CD4-positive, alpha-beta T cell (primary cell): Measurements from ENCODE around the gene DNAJA2. TPM values are rescaled to one million over a fixed set of nuclear protein-coding genes. Genes with fewer than 3 reads are reported as not detected.

ENCODE experiments used
- ATAC-seq: fragments of 200-7000 bp; cut with Tn5 transposase; one replicate; pipeline ENCODE4 v1.10.0; 2022; ENCODE audit warnings: mild to moderate bottlenecking; ENCODE audit not compliant: poor library complexity
- CTCF ChIA-PET: fragments of 350-600 bp; sonication (Branson Sonifier 250); formaldehyde crosslinking; loops from one replicate; lab custom pipeline; 2021; ENCODE audit warnings: antibody characterized with exemption, inconsistent platforms; lab: Charles Lee
- POLR2A ChIA-PET: fragments of 350-600 bp; sonication (Branson Sonifier 250); formaldehyde crosslinking; loops from one replicate; lab custom pipeline; 2021; ENCODE audit warnings: antibody characterized with exemption, inconsistent platforms; lab: Charles Lee
- DNase-seq, 14 experiments: peaks; one replicate each; pipeline ENCODE4 v3.0.0-alpha.2; 2013 to 2020; ENCODE audit warnings: mixed read lengths in 2 of 14
- H3K27ac ChIP-seq, 2 donors: one replicate each; pipeline versions ENCODE4 v1.5.1 to v1.7.0; 2013; ENCODE audit warnings: low read length in 2 of 2, low read depth in 1 of 2, mild to moderate bottlenecking in 1 of 2
- H3K27me3 ChIP-seq, 2 experiments: 1 replicate in 1 of 2; 2 replicates in 1 of 2; pipeline versions ENCODE4 v1.6.1 to v1.7.0; 2013; ENCODE audit warnings: low read length in 2 of 2, control low read depth in 1 of 2, mild to moderate bottlenecking in 1 of 2, moderate library complexity in 1 of 2; ENCODE audit not compliant: insufficient read depth in 2 of 2, control insufficient read depth in 1 of 2
- H3K36me3 ChIP-seq: one replicate; pipeline ENCODE4 v1.6.1; 2013; ENCODE audit warnings: low read length, control low read depth; ENCODE audit not compliant: insufficient read depth
- H3K4me1 ChIP-seq: one replicate; pipeline ENCODE4 v1.6.1; 2013; ENCODE audit warnings: low read length, control low read depth; ENCODE audit not compliant: insufficient read depth
- H3K4me3 ChIP-seq: one replicate; pipeline ENCODE4 v1.5.1; 2013; ENCODE audit warnings: mild to moderate bottlenecking, low read length, moderate library complexity
- H3K9me3 ChIP-seq, 2 experiments: 1 replicate in 1 of 2; 2 replicates in 1 of 2; pipeline versions ENCODE4 v1.6.1 to v1.7.0; 2013; ENCODE audit warnings: low read length in 2 of 2, mild to moderate bottlenecking in 2 of 2, control low read depth in 1 of 2, moderate library complexity in 1 of 2; ENCODE audit not compliant: control insufficient read depth in 1 of 2, insufficient read depth in 1 of 2
- H3K27ac Mint-ChIP-seq: one replicate; pipeline ENCODE4 v1.8.0; 2020; ENCODE audit warnings: mixed read lengths
- H3K27me3 Mint-ChIP-seq: one replicate; pipeline ENCODE4 v1.8.0; 2021; ENCODE audit warnings: mixed read lengths
- H3K36me3 Mint-ChIP-seq: one replicate; pipeline ENCODE4 v1.8.0; 2021; ENCODE audit warnings: low read depth, mixed read lengths
- H3K4me1 Mint-ChIP-seq: one replicate; pipeline ENCODE4 v1.8.0; 2021; ENCODE audit warnings: low read depth, mixed read lengths
- H3K4me3 Mint-ChIP-seq: one replicate; pipeline ENCODE4 v1.8.0; 2020; ENCODE audit warnings: mild to moderate bottlenecking, mixed read lengths
- H3K9me3 Mint-ChIP-seq: one replicate; pipeline ENCODE4 v1.8.0; 2020; ENCODE audit warnings: mixed read lengths
- intact Hi-C, 2 experiments: fragments of 100-400 bp; cut with DNase I in 1 of 2; cut with micrococcal nuclease in 1 of 2; formaldehyde crosslinking; loops; one replicate each; pipeline versions ENCODE4 v1.15.1 to v1.9.0; 2023 to 2025; cut with DNase I, micrococcal nuclease
- total RNA-seq, 174 experiments: library from RNA in 2 of 174; stranded (reverse) in 2 of 174; gene quantifications; one replicate each; pipeline ENCODE4 v1.2.3 and lab custom pipeline; 2021 to 2026
- TF ChIP-seq, protein P1 (sequence below): fragments of 200-600 bp; IDR thresholded peaks from one replicate; pipeline ENCODE4 v1.8.0; 2022; ENCODE audit warnings: antibody characterized with exemption, mild to moderate bottlenecking

Gene DNAJA2
- total RNA-seq, 2 experiments from 2014 or later, result 80.8 to 81.4 TPM

DNA sequence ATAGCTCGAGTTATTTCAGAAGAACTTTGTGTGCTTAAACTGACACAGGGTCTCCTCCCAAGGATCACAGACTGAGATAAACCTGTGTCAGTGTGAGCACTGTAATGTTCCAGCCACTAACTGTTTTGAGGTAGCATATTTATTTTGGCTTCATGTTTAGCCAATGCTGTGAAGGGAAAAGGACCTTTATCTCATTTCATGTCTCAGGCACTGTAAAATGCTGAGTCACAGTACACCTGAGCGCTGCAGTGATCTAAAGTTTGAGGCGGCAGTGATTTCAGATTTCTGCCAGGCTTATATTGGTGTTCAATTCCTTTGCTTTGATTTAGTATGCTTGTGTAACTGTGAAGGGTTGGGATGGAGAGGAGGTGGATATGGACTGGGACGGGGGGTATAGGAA is 3.1 kb upstream of the DNAJA2 start:
- no peak for ATAC-seq
- intact Hi-C loops, result loop anchor here in 1 of 2 experiments (2.0 to 10.0 kb wide), 5 partner anchors 142 to 1271 kb away; partner anchors contain the start of genes ABCC11, ITFG1, NETO2 and PHKB
- H3K9me3 Mint-ChIP-seq, result no peaks in the 10 kb centered on the region
- peak in 3 of 14 experiments; percentile 14 to 17 (median 15) for DNase-seq
- ChIA-PET POLR2A (interaction anchor here (1.0 kb wide), 1 partner anchor 61 kb away, joined by 4 read pairs; no protein-coding TSS in a partner anchor), CTCF (interaction anchor here (3.8 kb wide), 1 partner anchor 61 kb away, joined by 24 read pairs; no protein-coding TSS in a partner anchor)
- no peaks in the 10 kb centered on the region for H3K27me3 ChIP-seq
- H3K27me3 Mint-ChIP-seq, result no peaks in the 10 kb centered on the region
- TF ChIP-seq, protein P1, sequence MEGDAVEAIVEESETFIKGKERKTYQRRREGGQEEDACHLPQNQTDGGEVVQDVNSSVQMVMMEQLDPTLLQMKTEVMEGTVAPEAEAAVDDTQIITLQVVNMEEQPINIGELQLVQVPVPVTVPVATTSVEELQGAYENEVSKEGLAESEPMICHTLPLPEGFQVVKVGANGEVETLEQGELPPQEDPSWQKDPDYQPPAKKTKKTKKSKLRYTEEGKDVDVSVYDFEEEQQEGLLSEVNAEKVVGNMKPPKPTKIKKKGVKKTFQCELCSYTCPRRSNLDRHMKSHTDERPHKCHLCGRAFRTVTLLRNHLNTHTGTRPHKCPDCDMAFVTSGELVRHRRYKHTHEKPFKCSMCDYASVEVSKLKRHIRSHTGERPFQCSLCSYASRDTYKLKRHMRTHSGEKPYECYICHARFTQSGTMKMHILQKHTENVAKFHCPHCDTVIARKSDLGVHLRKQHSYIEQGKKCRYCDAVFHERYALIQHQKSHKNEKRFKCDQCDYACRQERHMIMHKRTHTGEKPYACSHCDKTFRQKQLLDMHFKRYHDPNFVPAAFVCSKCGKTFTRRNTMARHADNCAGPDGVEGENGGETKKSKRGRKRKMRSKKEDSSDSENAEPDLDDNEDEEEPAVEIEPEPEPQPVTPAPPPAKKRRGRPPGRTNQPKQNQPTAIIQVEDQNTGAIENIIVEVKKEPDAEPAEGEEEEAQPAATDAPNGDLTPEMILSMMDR, result no peak
- H3K36me3 ChIP-seq, result no peaks in the 10 kb centered on the region
- peaks cover 42% of the 10 kb centered on the region for H3K4me1 Mint-ChIP-seq
- H3K27ac ChIP-seq, result no peak overlapping the region
- H3K9me3 ChIP-seq, result no peaks in the 10 kb centered on the region
- no peak overlapping the region for H3K4me3 ChIP-seq
- peaks cover 28% of the 10 kb centered on the region for H3K4me1 ChIP-seq
- H3K27ac Mint-ChIP-seq, result peak overlapping the region; percentile 91
- peak overlapping the region; percentile 55 for H3K4me3 Mint-ChIP-seq
- peaks cover 24% of the 10 kb centered on the region for H3K36me3 Mint-ChIP-seq

DNA sequence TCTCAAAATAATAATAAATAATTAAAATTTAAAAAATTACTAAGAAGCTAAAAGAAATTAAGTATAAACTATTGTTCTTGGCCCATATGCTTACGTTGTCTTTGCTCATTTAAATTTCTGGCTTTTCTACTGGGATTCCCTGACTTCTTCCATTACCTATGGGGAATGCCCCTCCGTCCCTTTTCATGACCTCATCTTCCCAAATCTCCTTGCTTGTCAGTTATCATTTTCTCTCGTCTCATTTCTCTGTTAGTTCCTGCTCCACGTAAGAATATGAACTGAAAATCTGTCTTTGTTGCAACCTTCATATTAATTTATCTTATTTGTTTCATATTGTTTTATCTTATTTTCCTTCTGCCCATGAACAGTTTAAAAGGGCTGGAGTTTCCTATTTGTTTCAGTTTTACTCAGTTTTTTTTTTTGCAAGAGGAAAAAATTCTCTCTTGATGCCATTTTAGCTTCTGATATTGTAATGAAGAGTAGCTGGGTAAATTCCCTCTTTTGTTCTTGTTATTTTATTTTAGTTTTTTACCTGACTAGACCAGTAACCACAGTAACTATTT is 2.5 kb upstream of the DNAJA2 start:
- POLR2A ChIA-PET, result interaction anchor here (1.0 kb wide), 1 partner anchor 62 kb away, joined by 4 read pairs; no protein-coding TSS in a partner anchor
- peaks cover 5% of the 10 kb centered on the region for H3K36me3 ChIP-seq
- TF ChIP-seq, protein P1, result no peak
- peak overlapping the region in 1 of 2 donors; percentile 18 for H3K27ac ChIP-seq
- CTCF ChIA-PET, result interaction anchor here (3.8 kb wide), 1 partner anchor 61 kb away, joined by 24 read pairs; no protein-coding TSS in a partner anchor
- peak overlapping the region; percentile 91 for H3K27ac Mint-ChIP-seq
- DNase-seq (no peak), ATAC-seq (no peak)
- H3K9me3 ChIP-seq, result peaks cover 0 to 3% of the 10 kb centered on the region in 2 experiments
- intact Hi-C loops, result loop anchor here in 1 of 2 experiments (2.0 to 10.0 kb wide), 6 partner anchors 61 to 1271 kb away; partner anchors contain the start of genes ABCC11, ITFG1, NETO2 and PHKB
- no peak overlapping the region for H3K4me3 ChIP-seq
- H3K36me3 Mint-ChIP-seq, result peaks cover 30% of the 10 kb centered on the region
- H3K4me1 ChIP-seq, result peaks cover 31% of the 10 kb centered on the region
- no peaks in the 10 kb centered on the region for H3K27me3 ChIP-seq
- H3K27me3 Mint-ChIP-seq, result no peaks in the 10 kb centered on the region
- no peaks in the 10 kb centered on the region for H3K9me3 Mint-ChIP-seq
- H3K4me3 Mint-ChIP-seq, result peak overlapping the region; percentile 55
- H3K4me1 Mint-ChIP-seq, result peaks cover 47% of the 10 kb centered on the region

DNA sequence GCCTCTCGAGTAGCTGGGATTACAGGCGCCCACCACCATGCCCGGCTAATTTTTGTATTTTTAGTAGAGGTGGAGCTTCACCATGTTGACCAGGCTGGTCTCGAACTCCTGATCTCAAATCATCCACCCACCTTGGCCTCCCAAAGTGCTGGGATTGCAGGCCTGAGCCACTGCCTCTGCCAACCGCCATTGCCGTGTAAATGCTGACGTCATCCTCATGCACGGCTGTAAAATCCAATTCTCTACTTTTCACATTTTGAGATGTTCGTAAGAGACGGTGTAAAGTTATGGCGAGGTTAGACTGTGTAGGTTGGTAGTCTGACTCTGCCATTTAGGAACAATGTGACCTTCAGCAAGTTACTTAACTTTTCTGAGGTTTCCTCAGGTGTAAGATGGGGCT is 1.7 kb upstream of the DNAJA2 start:
- no peaks in the 10 kb centered on the region for H3K27me3 Mint-ChIP-seq
- peaks cover 39% of the 10 kb centered on the region for H3K4me1 ChIP-seq
- no peaks in the 10 kb centered on the region for H3K27me3 ChIP-seq
- no peak overlapping the region for H3K4me3 ChIP-seq
- ATAC-seq (no peak), DNase-seq (peak in 2 of 14 experiments; percentile 11 to 13)
- no peak overlapping the region for H3K27ac ChIP-seq
- TF ChIP-seq, protein P1, result no peak
- ChIA-PET CTCF (interaction anchor here (3.8 kb wide), 1 partner anchor 62 kb away, joined by 24 read pairs; no protein-coding TSS in a partner anchor), POLR2A (interaction anchor here (1.1 to 2.0 kb wide), 2 partner anchors 8 to 1411 kb away, joined by 3 to 8 read pairs; no protein-coding TSS in a partner anchor)
- H3K9me3 Mint-ChIP-seq, result no peaks in the 10 kb centered on the region
- no peak overlapping the region for H3K4me3 Mint-ChIP-seq
- H3K4me1 Mint-ChIP-seq, result peaks cover 51% of the 10 kb centered on the region
- H3K27ac Mint-ChIP-seq, result peak overlapping the region; percentile 91
- peaks cover 12% of the 10 kb centered on the region for H3K36me3 ChIP-seq
- peaks cover 35% of the 10 kb centered on the region for H3K36me3 Mint-ChIP-seq
- intact Hi-C loops, result loop anchor here in 1 of 2 experiments (2.0 to 10.0 kb wide), 5 partner anchors 62 to 1272 kb away; partner anchors contain the start of genes ABCC11, ITFG1, NETO2 and PHKB
- H3K9me3 ChIP-seq, result peaks cover 0 to 3% of the 10 kb centered on the region in 2 experiments
